Left renal cortex interstitium (tissue), 4 donors: Measurements from ENCODE around the gene GPR157. TPM values are rescaled to one million over a fixed set of nuclear protein-coding genes. Genes with fewer than 3 reads are reported as not detected.

ENCODE experiments used
- DNase-seq, 4 donors: peaks; one replicate each; pipeline ENCODE4 v3.0.0-alpha.2; 2013; ENCODE audit warnings: low read depth in 4 of 4, low spot score in 2 of 4, missing footprints in 1 of 4
- polyA plus RNA-seq, 4 donors: library from polyadenylated mRNA; unstranded; fragments of 120-200 nt; gene quantifications; one replicate each; pipeline ENCODE4 v1.2.1, GENCODE V29; 2013; ENCODE audit not compliant: insufficient read length in 4 of 4

Gene GPR157
- polyA plus RNA-seq, 4 donors, result 1.3 to 3.0 (median 1.4) TPM

- DNase-seq, result no peak
Observed at GRCh38 chr1:9121496-9122409, 7.1 kb downstream of the GPR157 start.

GRCh38 chr1:9120312-9120958 lies 8.5 kb downstream of the GPR157 start:
- no peak for DNase-seq

- no peak for DNase-seq
Observed at GRCh38 chr1:9119745-9120144, 9.2 kb downstream of the GPR157 start.

- no peak for DNase-seq
Observed at GRCh38 chr1:9118186-9118585, 10.7 kb downstream of the GPR157 start.

GRCh38 chr1:9115351-9116205 lies 13.3 kb downstream of the GPR157 start:
- no peak for DNase-seq

GRCh38 chr1:9112961-9113880 lies 15.7 kb downstream of the GPR157 start:
- no peak for DNase-seq

- no peak for DNase-seq
Observed at GRCh38 chr1:9111957-9112356, 16.9 kb downstream of the GPR157 start.

- DNase-seq, result no peak
Observed at GRCh38 chr1:9111357-9111691, 17.6 kb downstream of the GPR157 start.

- DNase-seq, result peak in 3 of 4 donors; percentile 51 to 77 (median 74)
Observed at GRCh38 chr1:9110669-9111356, 18.1 kb downstream of the GPR157 start.

- no peak for DNase-seq
Observed at GRCh38 chr1:9108056-9108665, 20.7 kb downstream of the GPR157 start.

- DNase-seq, result no peak
Observed at GRCh38 chr1:9107136-9107535, 21.8 kb downstream of the GPR157 start.

- no peak for DNase-seq
Observed at GRCh38 chr1:9106286-9106685, 22.6 kb downstream of the GPR157 start.

- DNase-seq, result no peak
Observed at GRCh38 chr1:9105336-9105867, 23.5 kb downstream of the GPR157 start.

GRCh38 chr1:9101510-9102146 lies 27.3 kb downstream of the GPR157 start:
- peak in 1 of 4 donors; percentile 56 for DNase-seq

GRCh38 chr1:9100471-9101043 lies 28.3 kb downstream of the GPR157 start:
- no peak for DNase-seq

GRCh38 chr1:9099555-9099954 lies 29.3 kb downstream of the GPR157 start:
- no peak for DNase-seq

- no peak for DNase-seq
Observed at GRCh38 chr1:9097947-9098705, 30.8 kb downstream of the GPR157 start.
